Heart left ventricle (tissue), 16 donors: Measurements from ENCODE around the gene POU3F3. TPM values are rescaled to one million over a fixed set of nuclear protein-coding genes. Genes with fewer than 3 reads are reported as not detected.

Source experiments
- ATAC-seq, 4 donors: fragments of 200-7000 bp; cut with Tn5 transposase; one replicate each; pipeline ENCODE4 v1.9.1; 2020 to 2022; ENCODE audit warnings: moderate library complexity in 4 of 4, mild to moderate bottlenecking in 3 of 4, moderate number of reproducible peaks in 1 of 4
- DNase-seq, 5 donors: peaks; one replicate each; pipeline ENCODE4 v3.0.0-alpha.2; 2020
- H3K27ac ChIP-seq, 12 donors: fragments of 200-600 bp; sonication (generic) in 4 of 12; one replicate each; pipeline versions ENCODE4 v1.5.0 to v1.8.0; 2016 to 2022; ENCODE audit warnings: mild to moderate bottlenecking in 2 of 12
- H3K27me3 ChIP-seq, 9 donors: fragments of 200-600 bp; sonication (generic) in 2 of 9; one replicate each; pipeline versions ENCODE4 v1.5.1 to v1.8.0; 2016 to 2022; ENCODE audit warnings: mild to moderate bottlenecking in 3 of 9
- H3K36me3 ChIP-seq, 9 donors: fragments of 200-600 bp; sonication (generic) in 2 of 9; one replicate each; pipeline versions ENCODE4 v1.5.0 to v1.8.0; 2018 to 2022; ENCODE audit warnings: mild to moderate bottlenecking in 2 of 9
- H3K4me1 ChIP-seq, 12 donors: fragments of 200-600 bp; sonication (generic) in 4 of 12; one replicate each; pipeline versions ENCODE4 v1.5.0 to v1.8.0; 2016 to 2022; ENCODE audit warnings: mild to moderate bottlenecking in 3 of 12
- H3K4me3 ChIP-seq, 12 donors: fragments of 200-600 bp; sonication (generic) in 4 of 12; one replicate each; pipeline versions ENCODE4 v1.5.0 to v1.8.0; 2017 to 2022; ENCODE audit warnings: mild to moderate bottlenecking in 9 of 12, moderate library complexity in 4 of 12
- H3K9me3 ChIP-seq, 12 donors: fragments of 200-600 bp; sonication (generic) in 4 of 12; one replicate each; pipeline versions ENCODE4 v1.5.0 to v1.8.0; 2016 to 2022; ENCODE audit warnings: mild to moderate bottlenecking in 1 of 12
- CTCF ChIP-seq, 12 donors: fragments of 200-600 bp; sonication (generic) in 4 of 12; IDR thresholded peaks; one replicate each; pipeline versions ENCODE4 v1.5.0 to v1.8.0; 2018 to 2022; ENCODE audit warnings: antibody characterized with exemption in 12 of 12, mild to moderate bottlenecking in 5 of 12
- POLR2A ChIP-seq, 2 donors: fragments of 450-650 bp; IDR thresholded peaks; one replicate each; pipeline ENCODE4 v1.6.1; 2017; ENCODE audit warnings: antibody characterized with exemption in 2 of 2, mild to moderate bottlenecking in 2 of 2, moderate library complexity in 2 of 2
- WGBS, 4 donors: extraction: QIAGEN DNeasy Blood & Tissue Kit in 2 of 4; methylation state at CpG; one replicate each; pipeline versions ENCODE4 v1.1.5 to v1.1.7; 2013 to 2018; 5-methylcytosine and 5-hydroxymethylcytosine counted together
- intact Hi-C, 10 donors: fragments of 100-400 bp; cut with DNase I; formaldehyde crosslinking; loops; one replicate each; pipeline versions ENCODE4 v1.11.1 to v1.14.2; 2022
- polyA plus RNA-seq, 2 donors: library from polyadenylated mRNA; stranded (reverse); fragments of 200-250 nt; gene quantifications; one replicate each; pipeline ENCODE4 v1.2.3, GENCODE V29; 2013
- total RNA-seq, 9 donors: library from RNA; depleted of rRNA in 2 of 9; stranded (reverse); fragments of >200 nt in 2 of 9; fragmentation: NEBNext Ultra II Directional in 3 of 9; extraction: Animal tissue kit (Norgen Biotek cat#: 25700) in 3 of 9; gene quantifications; one replicate each; pipeline versions ENCODE4 v1.1.0 to v1.2.4, GENCODE V29; 2016 to 2023
- donor health status: ischemic (EF 13 %, LVEDD 7.1; RV severe dilation, severe dysfunction).
- donor health status: healthy with polysubstance abuse.
- donor health status: DM: no; HTN: yes; CAD: no.
- donor health status: DM: no; HTN: no; CAD: no.
- donor health status: ischemic (EF 25% LVEDD 6.9; RV normal size, moderate dysfunction).
- donor health status: ischemic (EF 25% LVEDD 5.7; RV mildly dilated, moderate dysfunction).
- donor health status: healthy.
- donor health status: DM: yes; HTN: yes; CAD: no.
- donor health status: ischemic (EF 35%, LVEDD 5.7; RV mildly dilated, moderate dysfunction).
- donor health status: nonischemic (EF 11% LVEDD 7.7; RV severe dilation, severe dysfunction).
- donor health status: DM: yes; HTN: yes; CAD: no.
- donor health status: PGD.
- donor health status: ischemic (EF 29% LVEDD 5.4; RV normal size, mild dysfunction).
- donor health status: nonischemic (EF 23%, LVEDD 6.1; RV moderate dilation, normal function).

POU3F3 gene
- total and polyA plus RNA-seq, 11 donors, result 0.08 to 0.27 TPM; not detected in 9

- H3K4me3 ChIP-seq, result no peak overlapping the region
- TF ChIP-seq POLR2A (IDR thresholded peaks at IDR 0.05), result no peak
- TF ChIP-seq CTCF (IDR thresholded peaks at IDR 0.05), result no peak
- no peaks in the 10 kb centered on the region for H3K4me1 ChIP-seq
- WGBS, 4 donors, result 78 to 89% (median 86%) methylated on average over 5 of the region's 5 CpGs
- DNase-seq (no peak), ATAC-seq (no peak)
- H3K36me3 ChIP-seq, result no peaks in the 10 kb centered on the region
- peaks cover 0 to under 1% (median 0%) of the 10 kb centered on the region in 12 donors for H3K9me3 ChIP-seq
- H3K27me3 ChIP-seq, result peaks cover 0 to 27% (median 3%) of the 10 kb centered on the region in 9 donors
- H3K27ac ChIP-seq, result no peak overlapping the region
- intact Hi-C loops, result no loop called here
These were observed 37.8 kb upstream of the POU3F3 start for GRCh38 chr2:104816143-104816542.

GRCh38 chr2:104818264-104818663 lies 35.7 kb upstream of the POU3F3 start:
- Histone ChIP-seq H3K9me3 (no peaks in the 10 kb centered on the region), H3K4me3 (no peak overlapping the region), H3K27me3 (peaks cover 0 to 27% (median 3%) of the 10 kb centered on the region in 9 donors), H3K4me1 (no peaks in the 10 kb centered on the region), H3K27ac (no peak overlapping the region), H3K36me3 (no peaks in the 10 kb centered on the region)
- WGBS, 4 donors, result 76 to 84% (median 81%) methylated on average over 6 of the region's 6 CpGs
- intact Hi-C loops, result no loop called here
- no peak for TF ChIP-seq CTCF (IDR thresholded peaks at IDR 0.05)
- no peak for TF ChIP-seq POLR2A (IDR thresholded peaks at IDR 0.05)
- DNase-seq (no peak), ATAC-seq (no peak)

- 59 to 75% (median 63%) methylated on average over 3 of the region's 3 CpGs for WGBS, 4 donors
- Histone ChIP-seq H3K27me3 (peaks cover 0 to 27% (median 3%) of the 10 kb centered on the region in 9 donors), H3K9me3 (no peaks in the 10 kb centered on the region), H3K27ac (no peak overlapping the region), H3K4me3 (no peak overlapping the region), H3K4me1 (no peaks in the 10 kb centered on the region), H3K36me3 (no peaks in the 10 kb centered on the region)
- TF ChIP-seq POLR2A (IDR thresholded peaks at IDR 0.05) (no peak), CTCF (IDR thresholded peaks at IDR 0.05) (no peak)
- intact Hi-C loops, result no loop called here
- DNase-seq (no peak), ATAC-seq (no peak)
These were observed 33.8 kb upstream of the POU3F3 start for GRCh38 chr2:104820126-104820525.

GRCh38 chr2:104825124-104825865 lies 28.6 kb upstream of the POU3F3 start:
- TF ChIP-seq CTCF (IDR thresholded peaks at IDR 0.05), result no peak
- TF ChIP-seq POLR2A (IDR thresholded peaks at IDR 0.05), result no peak
- Histone ChIP-seq H3K4me3 (no peak overlapping the region), H3K9me3 (no peaks in the 10 kb centered on the region), H3K27ac (no peak overlapping the region), H3K27me3 (peaks cover 0 to 11% (median 0%) of the 10 kb centered on the region in 9 donors), H3K4me1 (no peaks in the 10 kb centered on the region), H3K36me3 (no peaks in the 10 kb centered on the region)
- ATAC-seq, result no peak
- WGBS, 4 donors, result 54 to 79% (median 66%) methylated on average over 3 of the region's 3 CpGs
- no peak for DNase-seq
- intact Hi-C loops, result no loop called here
